ENCODE data around the gene NUP98.

Gene NUP98

DNA sequence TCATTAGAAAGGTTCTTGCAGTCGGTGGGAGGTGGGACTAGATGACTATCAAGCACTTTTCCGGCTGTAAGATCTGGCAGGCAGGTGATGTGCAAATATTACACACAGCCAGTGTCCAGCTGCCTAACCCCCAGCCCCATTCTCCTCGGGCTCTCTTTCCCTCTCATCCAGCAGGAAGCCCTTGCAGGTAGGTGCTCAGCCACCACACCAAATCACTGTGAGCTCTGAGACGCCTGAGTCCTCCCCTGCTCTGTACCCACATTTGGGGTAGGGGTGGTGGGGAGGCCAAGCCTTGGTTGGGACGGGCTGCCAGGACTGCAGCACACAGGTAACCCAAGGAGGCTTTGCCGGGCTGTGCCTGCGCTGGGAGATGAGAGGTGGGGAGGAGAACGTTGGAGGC is 156.2 kb downstream of the NUP98 start:
- no peak for TF ChIP-seq YY1 (IDR thresholded peaks at IDR 0.05; ENCODE audit: low read depth)
- TF ChIP-seq EGR1 (IDR thresholded peaks at IDR 0.05): no peak

DNA sequence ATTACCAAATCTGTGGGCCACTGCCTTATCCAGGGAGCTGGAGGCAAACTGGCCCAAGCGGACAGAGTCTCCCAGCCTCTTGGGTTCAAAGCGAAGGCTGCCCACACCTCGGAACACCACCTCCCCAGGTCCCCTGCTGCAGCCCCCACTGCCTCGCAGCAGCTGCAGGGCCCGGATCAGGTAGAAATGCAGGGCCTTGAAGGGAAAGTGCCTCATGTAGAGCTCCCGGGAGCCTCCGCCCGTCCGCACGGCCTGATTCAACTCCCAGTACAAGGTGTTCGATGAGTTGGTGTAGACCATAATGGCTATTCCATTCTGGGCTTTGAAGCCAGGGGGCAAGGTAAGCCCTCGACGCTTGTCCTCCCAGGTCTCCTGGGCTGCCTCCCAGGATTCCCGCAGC is 157.5 kb downstream of the NUP98 start:
- TF ChIP-seq, protein P1, sequence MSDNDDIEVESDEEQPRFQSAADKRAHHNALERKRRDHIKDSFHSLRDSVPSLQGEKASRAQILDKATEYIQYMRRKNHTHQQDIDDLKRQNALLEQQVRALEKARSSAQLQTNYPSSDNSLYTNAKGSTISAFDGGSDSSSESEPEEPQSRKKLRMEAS (IDR thresholded peaks at IDR 0.05): no peak
- TF ChIP-seq CREB1 (IDR thresholded peaks at IDR 0.05; ENCODE audit: low read depth) (no peak), TAF1 (IDR thresholded peaks at IDR 0.05; ENCODE audit: low read depth) (no peak)

DNA sequence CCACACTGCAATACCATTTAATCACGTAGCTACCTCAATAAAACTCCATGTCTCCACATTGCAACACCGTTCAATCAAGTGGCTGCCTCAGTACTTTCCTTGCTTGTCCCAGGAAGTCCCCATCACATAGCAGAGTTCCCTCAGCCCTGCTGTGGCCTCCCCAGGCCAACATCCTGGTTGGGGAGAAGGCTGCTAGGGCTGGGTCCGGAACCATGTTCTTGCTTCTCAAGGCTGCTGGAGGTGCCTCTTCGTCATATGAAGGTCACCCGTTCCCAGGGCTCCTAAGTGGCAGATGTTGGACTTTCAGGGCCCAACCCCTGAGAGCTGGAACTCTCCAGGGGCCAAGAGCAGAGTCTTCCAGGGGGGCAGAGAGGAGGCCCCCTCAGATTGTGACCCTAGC is 158.8 kb downstream of the NUP98 start:
- no peak for TF ChIP-seq TCF12 (IDR thresholded peaks at IDR 0.05; ENCODE audit: low read depth)

DNA sequence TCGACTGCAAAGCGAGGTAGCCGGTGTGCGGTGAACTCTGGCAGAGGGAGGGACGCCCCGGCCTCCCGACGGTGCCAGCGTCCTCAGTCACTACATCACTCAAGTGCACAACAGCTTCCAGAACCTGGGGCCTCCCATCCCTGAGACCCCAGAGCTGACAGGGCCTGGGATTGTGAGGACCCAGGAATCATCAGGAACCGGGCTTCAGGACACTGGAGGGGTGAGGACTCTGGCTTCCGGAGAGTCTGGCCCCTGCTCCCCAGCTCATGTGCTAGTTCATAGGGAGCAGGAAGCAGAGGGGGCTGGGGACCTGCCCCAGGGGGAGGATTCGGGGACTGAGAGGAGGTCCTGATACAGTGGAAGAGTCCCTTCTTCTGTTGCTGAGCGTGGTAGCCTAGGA is 160.2 kb downstream of the NUP98 start:
- TF ChIP-seq CEBPB (IDR thresholded peaks at IDR 0.05): no peak

DNA sequence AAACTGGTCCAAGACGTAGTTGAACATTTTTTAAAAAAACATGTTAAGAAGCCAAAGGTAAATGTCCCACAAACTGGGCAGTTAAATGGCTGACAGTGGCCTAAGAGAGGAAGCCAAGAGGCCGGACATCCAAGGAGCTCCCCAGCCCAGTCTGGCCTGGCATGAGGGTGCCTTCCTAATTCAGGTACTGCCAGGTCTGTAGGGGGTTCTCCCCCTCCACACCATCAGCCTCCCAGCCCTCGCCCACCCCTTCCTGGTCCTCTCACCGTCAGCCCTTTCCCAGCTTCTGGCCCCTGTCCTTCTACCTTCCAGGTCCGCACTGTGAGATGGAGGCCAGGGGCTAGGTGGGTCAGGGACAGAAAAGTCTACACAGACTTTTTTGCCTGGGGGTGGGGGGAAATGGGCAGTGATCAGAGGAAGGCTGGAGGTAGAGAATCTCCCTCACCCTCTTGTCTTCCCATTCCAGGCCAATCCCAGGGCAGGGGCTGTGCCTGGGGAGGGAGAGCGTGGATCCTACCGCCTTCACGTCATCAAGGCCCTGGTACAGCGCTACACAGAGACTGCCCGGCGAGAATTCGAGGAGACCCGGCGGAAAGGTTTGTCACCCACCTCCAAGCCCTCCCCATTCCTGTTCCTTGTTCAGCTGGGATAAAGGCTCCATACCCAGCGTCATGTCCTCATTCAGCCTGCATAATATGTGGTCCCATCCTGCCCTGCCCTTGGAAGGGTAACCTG is 161.5 kb downstream of the NUP98 start:
- TF ChIP-seq, protein P2, sequence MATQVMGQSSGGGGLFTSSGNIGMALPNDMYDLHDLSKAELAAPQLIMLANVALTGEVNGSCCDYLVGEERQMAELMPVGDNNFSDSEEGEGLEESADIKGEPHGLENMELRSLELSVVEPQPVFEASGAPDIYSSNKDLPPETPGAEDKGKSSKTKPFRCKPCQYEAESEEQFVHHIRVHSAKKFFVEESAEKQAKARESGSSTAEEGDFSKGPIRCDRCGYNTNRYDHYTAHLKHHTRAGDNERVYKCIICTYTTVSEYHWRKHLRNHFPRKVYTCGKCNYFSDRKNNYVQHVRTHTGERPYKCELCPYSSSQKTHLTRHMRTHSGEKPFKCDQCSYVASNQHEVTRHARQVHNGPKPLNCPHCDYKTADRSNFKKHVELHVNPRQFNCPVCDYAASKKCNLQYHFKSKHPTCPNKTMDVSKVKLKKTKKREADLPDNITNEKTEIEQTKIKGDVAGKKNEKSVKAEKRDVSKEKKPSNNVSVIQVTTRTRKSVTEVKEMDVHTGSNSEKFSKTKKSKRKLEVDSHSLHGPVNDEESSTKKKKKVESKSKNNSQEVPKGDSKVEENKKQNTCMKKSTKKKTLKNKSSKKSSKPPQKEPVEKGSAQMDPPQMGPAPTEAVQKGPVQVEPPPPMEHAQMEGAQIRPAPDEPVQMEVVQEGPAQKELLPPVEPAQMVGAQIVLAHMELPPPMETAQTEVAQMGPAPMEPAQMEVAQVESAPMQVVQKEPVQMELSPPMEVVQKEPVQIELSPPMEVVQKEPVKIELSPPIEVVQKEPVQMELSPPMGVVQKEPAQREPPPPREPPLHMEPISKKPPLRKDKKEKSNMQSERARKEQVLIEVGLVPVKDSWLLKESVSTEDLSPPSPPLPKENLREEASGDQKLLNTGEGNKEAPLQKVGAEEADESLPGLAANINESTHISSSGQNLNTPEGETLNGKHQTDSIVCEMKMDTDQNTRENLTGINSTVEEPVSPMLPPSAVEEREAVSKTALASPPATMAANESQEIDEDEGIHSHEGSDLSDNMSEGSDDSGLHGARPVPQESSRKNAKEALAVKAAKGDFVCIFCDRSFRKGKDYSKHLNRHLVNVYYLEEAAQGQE (IDR thresholded peaks at IDR 0.05; ENCODE audit: low read depth): no peak
- TF ChIP-seq TEAD4 (IDR thresholded peaks at IDR 0.05): no peak
- TF ChIP-seq CREB1 (IDR thresholded peaks at IDR 0.05; ENCODE audit: low read depth): no peak
- no peak for TF ChIP-seq YY1 (IDR thresholded peaks at IDR 0.05; ENCODE audit: low read depth)
- TF ChIP-seq, protein P1 (IDR thresholded peaks at IDR 0.05): no peak
- no peak for TF ChIP-seq EP300 (IDR thresholded peaks at IDR 0.05; ENCODE audit: borderline replicate concordance)
- TF ChIP-seq ZBTB7A (IDR thresholded peaks at IDR 0.05; ENCODE audit: low read depth): no peak
- no peak for TF ChIP-seq CEBPB (IDR thresholded peaks at IDR 0.05)
- no peak for TF ChIP-seq RAD21 (IDR thresholded peaks at IDR 0.05; ENCODE audit: low read depth)

DNA sequence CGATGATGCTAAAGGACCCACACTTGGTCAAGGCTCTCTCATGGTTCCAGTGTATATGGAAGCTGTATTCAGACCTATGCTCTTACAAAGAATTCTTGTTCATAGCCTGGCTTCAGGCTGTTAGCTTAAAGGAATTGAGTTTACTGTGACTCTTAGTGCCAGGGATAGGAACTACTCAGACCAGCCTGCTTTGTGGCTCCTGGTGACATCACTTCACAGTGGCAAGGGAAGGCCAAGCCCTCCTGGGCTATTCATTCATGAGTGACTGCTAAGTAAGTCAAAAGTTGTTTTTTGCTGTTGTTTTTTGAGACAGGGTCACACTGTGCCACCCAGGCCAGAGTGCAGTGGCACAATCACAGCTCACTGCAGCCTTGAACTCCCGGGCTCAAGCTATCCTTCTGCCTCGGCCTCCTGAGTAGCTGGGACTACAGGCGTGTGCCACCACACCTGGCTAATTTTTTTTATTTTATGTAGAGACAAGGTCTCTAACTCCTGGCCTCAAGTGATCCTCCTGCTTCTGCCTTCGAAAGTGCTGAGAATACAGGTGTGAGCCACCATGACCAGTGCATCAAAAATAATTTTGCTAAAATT is 165.2 kb downstream of the NUP98 start:
- TF ChIP-seq EGR1 (IDR thresholded peaks at IDR 0.05) (no peak), CEBPB (IDR thresholded peaks at IDR 0.05) (no peak), TCF12 (IDR thresholded peaks at IDR 0.05; ENCODE audit: low read depth) (no peak), CREB1 (IDR thresholded peaks at IDR 0.05; ENCODE audit: low read depth) (no peak)

DNA sequence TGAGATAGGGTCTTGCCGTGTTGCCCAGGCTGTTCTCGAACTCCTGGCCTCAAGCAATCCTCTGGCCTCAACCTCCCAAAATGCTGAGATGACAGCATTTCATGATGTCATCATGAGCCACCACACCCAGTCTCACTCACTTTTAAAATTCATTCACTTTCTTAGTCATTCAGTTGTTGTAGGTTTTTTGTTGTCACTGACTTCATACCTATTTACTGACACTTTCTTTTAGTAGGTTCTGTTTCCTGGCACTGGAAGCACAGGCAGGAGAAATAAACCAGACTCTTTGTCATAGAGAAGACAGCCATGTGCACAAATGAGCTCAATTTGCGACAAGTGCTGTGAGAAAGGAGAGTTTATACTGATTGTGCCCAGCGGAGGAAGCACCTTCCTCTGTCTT is 166.0 kb downstream of the NUP98 start:
- TF ChIP-seq ZBTB7A (IDR thresholded peaks at IDR 0.05; ENCODE audit: low read depth) (no peak), TEAD4 (IDR thresholded peaks at IDR 0.05) (no peak), NFIC (IDR thresholded peaks at IDR 0.05) (no peak), CEBPB (IDR thresholded peaks at IDR 0.05) (no peak), EP300 (IDR thresholded peaks at IDR 0.05; ENCODE audit: borderline replicate concordance) (no peak), RAD21 (IDR thresholded peaks at IDR 0.05; ENCODE audit: low read depth) (no peak), YY1 (IDR thresholded peaks at IDR 0.05; ENCODE audit: low read depth) (no peak), EGR1 (IDR thresholded peaks at IDR 0.05) (no peak), FOXM1 (IDR thresholded peaks at IDR 0.05; ENCODE audit: borderline replicate concordance, low read depth) (no peak), TAF1 (IDR thresholded peaks at IDR 0.05; ENCODE audit: low read depth) (no peak), TCF12 (IDR thresholded peaks at IDR 0.05; ENCODE audit: low read depth) (no peak), CREB1 (IDR thresholded peaks at IDR 0.05; ENCODE audit: low read depth) (no peak)
- TF ChIP-seq, protein P3, sequence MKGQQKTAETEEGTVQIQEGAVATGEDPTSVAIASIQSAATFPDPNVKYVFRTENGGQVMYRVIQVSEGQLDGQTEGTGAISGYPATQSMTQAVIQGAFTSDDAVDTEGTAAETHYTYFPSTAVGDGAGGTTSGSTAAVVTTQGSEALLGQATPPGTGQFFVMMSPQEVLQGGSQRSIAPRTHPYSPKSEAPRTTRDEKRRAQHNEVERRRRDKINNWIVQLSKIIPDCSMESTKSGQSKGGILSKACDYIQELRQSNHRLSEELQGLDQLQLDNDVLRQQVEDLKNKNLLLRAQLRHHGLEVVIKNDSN (IDR thresholded peaks at IDR 0.05): no peak
- TF ChIP-seq, protein P1 (IDR thresholded peaks at IDR 0.05): no peak
- TF ChIP-seq, protein P2 (IDR thresholded peaks at IDR 0.05; ENCODE audit: low read depth): no peak

All from Ishikawa (cell line).